Activated B cell treated with CpG ODN at 0.5 μM for 24 hours (primary cell): Measurements from ENCODE around the gene SLC27A2. TPM values are rescaled to one million over a fixed set of nuclear protein-coding genes. Genes with fewer than 3 reads are reported as not detected.

Experiments
- ATAC-seq: fragments of 200-7000 bp; cut with Tn5 transposase; one replicate; pipeline ENCODE4 v1.10.0; 2021; ENCODE audit warnings: low read depth, mild to moderate bottlenecking, moderate library complexity
- CTCF ChIA-PET: fragments of 350-600 bp; sonication (Branson Sonifier 250); formaldehyde crosslinking; loops from one replicate; lab custom pipeline; 2021; ENCODE audit warnings: antibody characterized with exemption; lab: Charles Lee
- POLR2A ChIA-PET: fragments of 350-600 bp; sonication (Branson Sonifier 250); formaldehyde crosslinking; loops from one replicate; lab custom pipeline; 2021; ENCODE audit warnings: antibody characterized with exemption; lab: Charles Lee
- DNase-seq: peaks from one replicate; pipeline ENCODE4 v3.0.0; 2022
- H3K27ac Mint-ChIP-seq: one replicate; pipeline ENCODE4 v1.8.0; 2020; ENCODE audit warnings: mixed read lengths
- H3K27me3 Mint-ChIP-seq: one replicate; pipeline ENCODE4 v1.8.0; 2021; ENCODE audit warnings: mixed read lengths
- H3K36me3 Mint-ChIP-seq: one replicate; pipeline ENCODE4 v1.8.0; 2021; ENCODE audit warnings: low read depth, mixed read lengths
- H3K4me1 Mint-ChIP-seq: one replicate; pipeline ENCODE4 v1.8.0; 2021; ENCODE audit warnings: mixed read lengths
- H3K4me3 Mint-ChIP-seq: one replicate; pipeline ENCODE4 v1.8.0; 2020; ENCODE audit warnings: mild to moderate bottlenecking, mixed read lengths
- H3K9me3 Mint-ChIP-seq: one replicate; pipeline ENCODE4 v1.8.0; 2020; ENCODE audit warnings: mixed read lengths
- CTCF ChIP-seq: fragments of 200-600 bp; IDR thresholded peaks from one replicate; pipeline ENCODE4 v1.8.0; 2022; ENCODE audit warnings: antibody characterized with exemption, mild to moderate bottlenecking
- intact Hi-C: fragments of 100-400 bp; cut with micrococcal nuclease; formaldehyde crosslinking; loops from one replicate; pipeline ENCODE4 v1.15.1; 2024
- total RNA-seq: library from RNA; stranded (reverse); gene quantifications from 2 replicates; pipeline ENCODE4 v1.2.3, GENCODE V29; 2022

SLC27A2 gene
- total RNA-seq, 1 donor from 2014 or later, result 0.29 TPM

- H3K4me3 Mint-ChIP-seq, result no peak overlapping the region
- no peak for TF ChIP-seq CTCF
- H3K27ac Mint-ChIP-seq, result no peak overlapping the region
- H3K36me3 Mint-ChIP-seq, result no peaks in the 10 kb centered on the region
- no peaks in the 10 kb centered on the region for H3K9me3 Mint-ChIP-seq
- ATAC-seq, result no peak
- POLR2A ChIA-PET, result no interaction called here
- DNase-seq, result no peak
- CTCF ChIA-PET, result no interaction called here
- no peaks in the 10 kb centered on the region for H3K27me3 Mint-ChIP-seq
- intact Hi-C loops, result no loop called here
- H3K4me1 Mint-ChIP-seq, result peaks cover 4% of the 10 kb centered on the region
Measured at GRCh38 chr15:50225938-50226337, 43.9 kb downstream of the SLC27A2 start.

- Mint-ChIP-seq H3K4me1 (peaks cover 3% of the 10 kb centered on the region), H3K27me3 (no peaks in the 10 kb centered on the region)
- POLR2A ChIA-PET, result no interaction called here
Measured at GRCh38 chr15:50227076-50227475, 45.1 kb downstream of the SLC27A2 start.

GRCh38 chr15:50228866-50229265 lies 46.9 kb downstream of the SLC27A2 start:
- H3K36me3 Mint-ChIP-seq, result no peaks in the 10 kb centered on the region
- ChIA-PET CTCF (no interaction called here), POLR2A (no interaction called here)
- DNase-seq (no peak), ATAC-seq (no peak)
- no peak overlapping the region for H3K4me3 Mint-ChIP-seq
- intact Hi-C loops, result no loop called here
- no peaks in the 10 kb centered on the region for H3K27me3 Mint-ChIP-seq
- TF ChIP-seq CTCF, result no peak
- H3K4me1 Mint-ChIP-seq, result no peaks in the 10 kb centered on the region
- H3K9me3 Mint-ChIP-seq, result no peaks in the 10 kb centered on the region
- H3K27ac Mint-ChIP-seq, result no peak overlapping the region

More at GRCh38 chr15:50227076-50227475, 45.1 kb downstream of the SLC27A2 start:
- CTCF ChIA-PET, result no interaction called here
- H3K4me3 Mint-ChIP-seq, result no peak overlapping the region
- no peak for TF ChIP-seq CTCF
- intact Hi-C loops, result no loop called here
- H3K36me3 Mint-ChIP-seq, result no peaks in the 10 kb centered on the region
- no peaks in the 10 kb centered on the region for H3K9me3 Mint-ChIP-seq
- ATAC-seq, result no peak
- H3K27ac Mint-ChIP-seq, result no peak overlapping the region
- DNase-seq, result no peak

GRCh38 chr15:50229336-50229735 lies 47.3 kb downstream of the SLC27A2 start:
- DNase-seq (no peak), ATAC-seq (no peak)
- Mint-ChIP-seq H3K9me3 (no peaks in the 10 kb centered on the region), H3K27me3 (no peaks in the 10 kb centered on the region), H3K27ac (no peak overlapping the region), H3K4me1 (no peaks in the 10 kb centered on the region), H3K4me3 (no peak overlapping the region), H3K36me3 (no peaks in the 10 kb centered on the region)
- intact Hi-C loops, result no loop called here
- TF ChIP-seq CTCF, result no peak
- CTCF ChIA-PET, result no interaction called here
- POLR2A ChIA-PET, result interaction anchor here (0.6 kb wide), 1 partner anchor 1001 kb away, joined by 7 read pairs; no protein-coding TSS in a partner anchor

- Mint-ChIP-seq H3K4me3 (no peak overlapping the region), H3K9me3 (no peaks in the 10 kb centered on the region), H3K4me1 (no peaks in the 10 kb centered on the region), H3K27ac (no peak overlapping the region), H3K36me3 (no peaks in the 10 kb centered on the region), H3K27me3 (no peaks in the 10 kb centered on the region)
- no peak for ATAC-seq
- intact Hi-C loops, result no loop called here
- DNase-seq, result no peak
- TF ChIP-seq CTCF, result no peak
- POLR2A ChIA-PET, result no interaction called here
- CTCF ChIA-PET, result no interaction called here
Measured at GRCh38 chr15:50231761-50232160, 49.8 kb downstream of the SLC27A2 start.
